GM12801 (cell line): ENCODE data around the gene VWA3B.

Experiments used
- TF ChIP-seq, protein P1 (sequence below): IDR thresholded peaks from one replicate; pipeline ENCODE4 v1.5.1; 2011; ENCODE audit warnings: control low read depth; ENCODE audit not compliant: insufficient read length; ENCODE audit errors: extremely low read depth

Gene VWA3B

DNA sequence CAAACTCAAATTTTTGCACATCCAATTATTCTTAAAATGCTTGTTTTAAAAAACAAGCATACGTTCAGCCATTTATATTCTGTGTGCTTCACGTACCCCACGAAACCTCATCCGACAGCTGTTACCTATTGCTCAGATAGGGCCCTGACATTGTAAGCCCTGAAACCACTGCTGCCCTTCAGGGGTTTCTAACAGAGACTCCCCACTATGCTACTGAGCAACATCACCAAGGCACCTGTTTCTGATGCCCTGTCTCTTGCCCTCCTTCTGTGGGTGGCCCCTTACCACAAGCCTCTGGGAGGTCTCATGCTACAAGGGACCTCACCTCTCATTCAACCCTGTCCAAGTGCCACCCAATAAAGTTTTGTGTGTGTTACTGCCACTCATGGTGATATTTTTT, 240.8 kb downstream of the VWA3B start:
- TF ChIP-seq, protein P1, sequence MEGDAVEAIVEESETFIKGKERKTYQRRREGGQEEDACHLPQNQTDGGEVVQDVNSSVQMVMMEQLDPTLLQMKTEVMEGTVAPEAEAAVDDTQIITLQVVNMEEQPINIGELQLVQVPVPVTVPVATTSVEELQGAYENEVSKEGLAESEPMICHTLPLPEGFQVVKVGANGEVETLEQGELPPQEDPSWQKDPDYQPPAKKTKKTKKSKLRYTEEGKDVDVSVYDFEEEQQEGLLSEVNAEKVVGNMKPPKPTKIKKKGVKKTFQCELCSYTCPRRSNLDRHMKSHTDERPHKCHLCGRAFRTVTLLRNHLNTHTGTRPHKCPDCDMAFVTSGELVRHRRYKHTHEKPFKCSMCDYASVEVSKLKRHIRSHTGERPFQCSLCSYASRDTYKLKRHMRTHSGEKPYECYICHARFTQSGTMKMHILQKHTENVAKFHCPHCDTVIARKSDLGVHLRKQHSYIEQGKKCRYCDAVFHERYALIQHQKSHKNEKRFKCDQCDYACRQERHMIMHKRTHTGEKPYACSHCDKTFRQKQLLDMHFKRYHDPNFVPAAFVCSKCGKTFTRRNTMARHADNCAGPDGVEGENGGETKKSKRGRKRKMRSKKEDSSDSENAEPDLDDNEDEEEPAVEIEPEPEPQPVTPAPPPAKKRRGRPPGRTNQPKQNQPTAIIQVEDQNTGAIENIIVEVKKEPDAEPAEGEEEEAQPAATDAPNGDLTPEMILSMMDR, result no peak

DNA sequence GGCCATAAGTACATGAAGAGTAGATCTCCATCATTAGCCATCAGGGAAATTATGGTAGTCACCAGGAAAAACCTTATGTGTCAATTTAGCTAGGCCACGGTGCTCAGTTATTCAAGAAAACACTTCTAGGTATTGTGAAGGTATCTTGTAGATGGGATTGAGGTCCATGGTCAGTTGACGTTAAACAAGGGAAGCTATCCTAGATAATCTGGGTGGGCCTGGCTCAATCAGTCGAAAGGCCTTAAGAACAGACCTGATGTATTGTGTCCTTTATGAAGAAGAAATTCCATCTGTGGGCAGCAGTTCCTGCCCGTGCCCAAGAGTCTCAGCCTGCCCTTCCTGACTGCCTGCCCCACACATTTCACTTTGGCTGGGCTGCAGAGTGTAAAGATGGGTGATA, 242.6 kb downstream of the VWA3B start:
- TF ChIP-seq, protein P1, result no peak

DNA sequence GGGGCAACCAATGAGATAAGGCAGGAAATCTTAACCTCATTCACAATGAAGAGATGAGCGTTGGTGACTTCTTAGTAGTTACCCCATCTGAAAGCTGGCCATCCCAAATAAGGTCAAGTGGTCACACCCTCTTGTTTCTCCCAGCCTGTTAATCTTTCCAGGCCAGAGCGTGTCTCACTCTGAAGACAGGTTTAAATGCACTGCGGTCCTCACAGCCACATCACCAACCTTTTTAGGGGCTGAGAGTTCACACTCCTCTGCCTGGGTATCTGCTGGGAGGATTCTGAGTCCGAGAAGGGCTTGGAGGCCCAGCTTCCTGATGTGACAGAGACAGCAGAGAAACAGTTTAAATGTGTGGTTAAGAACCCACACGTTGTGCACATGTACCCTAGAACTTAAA, 246.0 kb downstream of the VWA3B start:
- TF ChIP-seq, protein P1, result no peak

DNA sequence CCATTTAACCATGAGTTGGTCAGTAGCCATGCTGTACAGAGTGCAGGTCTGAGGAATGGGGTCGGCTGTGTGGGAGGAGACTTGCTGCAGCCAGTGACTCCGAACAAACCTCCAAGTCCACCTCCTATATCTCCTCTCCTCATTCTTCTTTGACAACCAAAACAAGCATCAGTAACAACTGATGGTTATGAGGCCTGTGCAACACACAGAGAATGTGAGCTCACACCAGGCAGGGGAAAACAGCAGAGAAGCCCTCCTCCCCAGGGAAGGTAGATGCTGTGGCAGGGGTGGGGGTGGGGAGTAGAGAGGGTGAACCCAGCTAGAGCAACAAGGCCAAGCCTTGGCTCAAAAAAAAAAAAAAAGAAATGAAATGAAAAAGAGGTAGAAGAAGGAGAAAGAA, 247.0 kb downstream of the VWA3B start:
- TF ChIP-seq, protein P1, result no peak

DNA sequence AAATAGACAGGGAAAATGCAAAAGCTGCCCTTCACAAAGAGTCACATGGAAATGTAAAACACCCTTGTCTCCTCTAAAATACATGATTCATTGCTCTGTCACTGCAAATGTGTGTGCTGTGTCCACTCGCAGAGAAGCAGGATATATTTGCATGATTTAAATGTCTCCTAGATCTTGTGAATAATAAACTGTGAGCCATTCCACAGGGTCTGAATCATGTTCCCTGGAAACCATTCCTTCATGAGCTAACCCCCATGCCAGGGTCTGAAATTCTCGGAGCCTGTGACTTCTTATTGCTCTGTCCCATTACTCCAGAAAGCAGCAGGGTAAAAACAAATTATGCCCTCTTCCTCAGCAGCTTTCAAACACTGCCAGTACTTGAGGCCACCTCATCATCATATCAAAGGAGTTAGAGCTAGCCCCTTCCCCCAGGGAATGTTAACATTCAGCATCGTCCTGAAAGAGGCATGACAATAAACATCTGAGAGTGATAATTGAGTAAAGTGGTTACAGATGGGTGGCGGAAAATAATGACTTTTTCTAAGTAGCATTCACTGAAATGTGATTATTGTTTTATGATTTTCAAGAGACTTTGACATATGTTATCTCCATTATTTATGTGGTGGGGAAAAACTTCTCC, 247.6 kb downstream of the VWA3B start:
- TF ChIP-seq, protein P1, result no peak

DNA sequence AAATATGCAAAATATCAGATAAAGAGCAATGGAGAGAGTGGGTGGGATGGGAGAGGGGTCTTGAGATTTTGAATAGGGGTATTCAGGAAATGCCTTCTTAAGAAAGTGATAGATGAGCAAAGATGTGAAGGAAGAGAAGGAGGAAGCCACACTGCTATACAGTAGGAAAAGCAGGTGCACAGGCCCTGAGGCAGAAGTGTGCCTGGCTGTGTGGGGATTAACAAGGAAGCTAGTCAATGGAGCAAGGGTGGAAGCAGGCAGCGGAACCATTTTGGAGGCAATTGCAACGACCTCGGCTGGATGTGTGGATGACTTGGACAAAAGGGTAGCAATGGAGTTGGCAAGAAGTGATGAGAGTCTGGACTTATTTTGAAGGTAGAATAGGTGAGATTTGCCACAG, 248.3 kb downstream of the VWA3B start:
- TF ChIP-seq, protein P1, result no peak

DNA sequence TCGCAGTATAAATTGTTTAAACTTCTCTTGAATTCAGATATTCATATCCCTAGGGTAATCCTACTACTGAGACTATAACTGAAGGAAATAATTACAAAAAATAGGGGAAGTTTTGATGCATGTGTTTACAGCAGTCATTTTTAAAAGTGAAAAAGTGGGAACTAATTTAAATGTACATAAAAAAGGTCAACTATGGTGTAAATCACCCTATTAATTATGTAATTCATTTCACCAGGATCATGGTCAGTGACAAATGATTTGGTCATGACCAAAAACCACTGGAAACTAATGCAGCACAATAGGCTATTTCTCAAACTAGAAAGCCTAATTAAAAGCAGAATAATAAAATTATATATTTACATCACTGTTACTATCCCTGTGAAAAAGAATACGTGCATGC, 254.3 kb downstream of the VWA3B start:
- TF ChIP-seq, protein P1, result no peak
